ENCODE results near the gene CLK1. TPM values are rescaled to one million over a fixed set of nuclear protein-coding genes. Genes with fewer than 3 reads are reported as not detected.

CLK1 gene
- total RNA-seq, 2 experiments from 2014 or later, result 164 to 169 TPM

- ChIA-PET POLR2A (interaction anchor here (1.8 kb wide), 1 partner anchor 9 kb away, joined by 9 read pairs; the partner anchor contains the start of gene CLK1), CTCF (no interaction called here)
- H3K27ac Mint-ChIP-seq, result no peak overlapping the region
- H3K9me3 Mint-ChIP-seq, result no peaks in the 10 kb centered on the region
- H3K36me3 Mint-ChIP-seq (ENCODE audit: low read depth), result peaks cover 66% of the 10 kb centered on the region
- H3K27me3 Mint-ChIP-seq, result no peaks in the 10 kb centered on the region
- no peak for DNase-seq
- H3K4me1 Mint-ChIP-seq, result peaks cover 22% of the 10 kb centered on the region
- no peak overlapping the region for H3K4me3 Mint-ChIP-seq
Measured at GRCh38 chr2:200873560-200873959, 9.1 kb upstream of the CLK1 start.

- Mint-ChIP-seq H3K27me3 (no peaks in the 10 kb centered on the region), H3K36me3 (ENCODE audit: low read depth) (peaks cover 56% of the 10 kb centered on the region), H3K4me3 (no peak overlapping the region), H3K27ac (no peak overlapping the region), H3K9me3 (no peaks in the 10 kb centered on the region), H3K4me1 (peaks cover 31% of the 10 kb centered on the region)
- ChIA-PET POLR2A (interaction anchor here (1.4 to 5.6 kb wide), 3 partner anchors 9 to 18 kb away, joined by 4 to 32 read pairs (median 6); partner anchors contain the start of genes NIF3L1 and PPIL3), CTCF (no interaction called here)
- DNase-seq, result no peak
Measured at GRCh38 chr2:200871151-200871550, 6.7 kb upstream of the CLK1 start.

GRCh38 chr2:200869014-200869413 lies 4.6 kb upstream of the CLK1 start:
- Mint-ChIP-seq H3K36me3 (ENCODE audit: low read depth) (peaks cover 44% of the 10 kb centered on the region), H3K27me3 (no peaks in the 10 kb centered on the region), H3K4me3 (no peak overlapping the region), H3K9me3 (no peaks in the 10 kb centered on the region), H3K4me1 (peaks cover 43% of the 10 kb centered on the region), H3K27ac (peak overlapping the region; percentile 77)
- ChIA-PET CTCF (interaction anchor here (0.9 to 1.6 kb wide), 4 partner anchors 20 to 363 kb away, joined by 3 to 6 read pairs (median 5); partner anchors contain the start of genes NIF3L1 and PPIL3), POLR2A (interaction anchor here (0.9 to 5.6 kb wide), 8 partner anchors 10 to 314 kb away, joined by 3 to 32 read pairs (median 4); partner anchors contain the start of genes CASP10, NIF3L1 and PPIL3)
- DNase-seq, result no peak

GRCh38 chr2:200863782-200864175 lies 679 bp downstream of the CLK1 start:
- H3K27ac Mint-ChIP-seq, result peak overlapping the region; percentile 100
- peak; percentile 46 for DNase-seq
- H3K36me3 Mint-ChIP-seq (ENCODE audit: low read depth), result peaks cover 60% of the 10 kb centered on the region
- peak overlapping the region; percentile 94 for H3K4me3 Mint-ChIP-seq
- CTCF ChIA-PET, result interaction anchor here (1.0 to 1.8 kb wide), 8 partner anchors 24 to 369 kb away, joined by 3 to 16 read pairs (median 4); partner anchors contain the start of genes BZW1, NIF3L1 and PPIL3
- H3K9me3 Mint-ChIP-seq, result no peaks in the 10 kb centered on the region
- no peaks in the 10 kb centered on the region for H3K27me3 Mint-ChIP-seq
- peaks cover 52% of the 10 kb centered on the region for H3K4me1 Mint-ChIP-seq
- POLR2A ChIA-PET, result interaction anchor here (0.8 to 6.9 kb wide), 56 partner anchors 8 to 1402 kb away, joined by 3 to 199 read pairs (median 9); partner anchors contain the start of genes BZW1, CASP10, CASP8 and CFLAR

GRCh38 chr2:200862532-200863000 lies 1.9 kb downstream of the CLK1 start:
- ChIA-PET POLR2A (interaction anchor here (1.3 to 6.9 kb wide), 8 partner anchors 11 to 371 kb away, joined by 4 to 199 read pairs (median 28); partner anchors contain the start of genes BZW1, CFLAR, NIF3L1 and ORC2), CTCF (no interaction called here)
- no peaks in the 10 kb centered on the region for H3K9me3 Mint-ChIP-seq
- peaks cover 69% of the 10 kb centered on the region for H3K36me3 Mint-ChIP-seq (ENCODE audit: low read depth)
- H3K27ac Mint-ChIP-seq, result peak overlapping the region; percentile 100
- H3K27me3 Mint-ChIP-seq, result no peaks in the 10 kb centered on the region
- peaks cover 57% of the 10 kb centered on the region for H3K4me1 Mint-ChIP-seq
- peak overlapping the region; percentile 94 for H3K4me3 Mint-ChIP-seq
- peak; percentile 67 for DNase-seq

- POLR2A ChIA-PET, result interaction anchor here (0.6 to 6.9 kb wide), 7 partner anchors 9 to 261 kb away, joined by 3 to 199 read pairs (median 5); partner anchors contain the start of genes BZW1, NIF3L1 and PPIL3
- Mint-ChIP-seq H3K36me3 (ENCODE audit: low read depth) (peaks cover 78% of the 10 kb centered on the region), H3K27me3 (no peaks in the 10 kb centered on the region), H3K9me3 (no peaks in the 10 kb centered on the region), H3K4me1 (peaks cover 60% of the 10 kb centered on the region), H3K4me3 (peak overlapping the region; percentile 94), H3K27ac (peak overlapping the region; percentile 100)
- DNase-seq, result no peak
- CTCF ChIA-PET, result no interaction called here
Measured at GRCh38 chr2:200861617-200862155, 2.8 kb downstream of the CLK1 start.

GRCh38 chr2:200860092-200860795 lies 4.2 kb downstream of the CLK1 start:
- no peaks in the 10 kb centered on the region for H3K27me3 Mint-ChIP-seq
- ChIA-PET CTCF (no interaction called here), POLR2A (interaction anchor here (0.7 to 6.9 kb wide), 7 partner anchors 8 to 257 kb away, joined by 3 to 199 read pairs (median 5); partner anchors contain the start of genes NIF3L1 and PPIL3)
- peak overlapping the region; percentile 94 for H3K4me3 Mint-ChIP-seq
- H3K27ac Mint-ChIP-seq, result peak overlapping the region; percentile 74
- peaks cover 84% of the 10 kb centered on the region for H3K36me3 Mint-ChIP-seq (ENCODE audit: low read depth)
- no peaks in the 10 kb centered on the region for H3K9me3 Mint-ChIP-seq
- peaks cover 59% of the 10 kb centered on the region for H3K4me1 Mint-ChIP-seq
- DNase-seq, result no peak

- Mint-ChIP-seq H3K27me3 (no peaks in the 10 kb centered on the region), H3K27ac (no peak overlapping the region), H3K4me1 (peaks cover 50% of the 10 kb centered on the region), H3K4me3 (no peak overlapping the region), H3K36me3 (ENCODE audit: low read depth) (peaks cover 86% of the 10 kb centered on the region), H3K9me3 (no peaks in the 10 kb centered on the region)
- DNase-seq, result no peak
- ChIA-PET CTCF (no interaction called here), POLR2A (interaction anchor here (0.7 to 2.2 kb wide), 6 partner anchors 12 to 46 kb away, joined by 3 to 8 read pairs (median 6); partner anchors contain the start of genes BZW1, NIF3L1 and PPIL3)
Measured at GRCh38 chr2:200856806-200857205, 7.7 kb downstream of the CLK1 start.

- H3K4me1 Mint-ChIP-seq, result peaks cover 14% of the 10 kb centered on the region
- no peaks in the 10 kb centered on the region for H3K9me3 Mint-ChIP-seq
- ChIA-PET CTCF (interaction anchor here (1.0 kb wide), 1 partner anchor 48 kb away, joined by 3 read pairs; no protein-coding TSS in a partner anchor), POLR2A (interaction anchor here (1.1 to 3.0 kb wide), 4 partner anchors 9 to 38 kb away, joined by 3 to 19 read pairs (median 12); partner anchors contain the start of gene CLK1)
- H3K36me3 Mint-ChIP-seq (ENCODE audit: low read depth), result peaks cover 62% of the 10 kb centered on the region
- no peak overlapping the region for H3K27ac Mint-ChIP-seq
- no peak for DNase-seq
- no peaks in the 10 kb centered on the region for H3K27me3 Mint-ChIP-seq
- no peak overlapping the region for H3K4me3 Mint-ChIP-seq
Measured at GRCh38 chr2:200852605-200853004, 11.9 kb downstream of the CLK1 start.

GRCh38 chr2:200851398-200852248 lies 12.8 kb downstream of the CLK1 start:
- peaks cover 5% of the 10 kb centered on the region for H3K4me1 Mint-ChIP-seq
- H3K9me3 Mint-ChIP-seq, result no peaks in the 10 kb centered on the region
- H3K27me3 Mint-ChIP-seq, result no peaks in the 10 kb centered on the region
- H3K4me3 Mint-ChIP-seq, result no peak overlapping the region
- peaks cover 52% of the 10 kb centered on the region for H3K36me3 Mint-ChIP-seq (ENCODE audit: low read depth)
- CTCF ChIA-PET, result interaction anchor here (1.0 kb wide), 1 partner anchor 49 kb away, joined by 3 read pairs; no protein-coding TSS in a partner anchor
- H3K27ac Mint-ChIP-seq, result no peak overlapping the region
- DNase-seq, result no peak
- POLR2A ChIA-PET, result interaction anchor here (1.4 to 3.0 kb wide), 3 partner anchors 8 to 10 kb away, joined by 4 to 18 read pairs (median 5); no protein-coding TSS in a partner anchor

GRCh38 chr2:200850512-200851256 lies 13.8 kb downstream of the CLK1 start:
- Mint-ChIP-seq H3K4me3 (no peak overlapping the region), H3K4me1 (peaks cover 2% of the 10 kb centered on the region), H3K36me3 (ENCODE audit: low read depth) (peaks cover 48% of the 10 kb centered on the region), H3K27ac (no peak overlapping the region), H3K27me3 (no peaks in the 10 kb centered on the region), H3K9me3 (no peaks in the 10 kb centered on the region)
- DNase-seq, result no peak
- POLR2A ChIA-PET, result interaction anchor here (1.4 to 3.0 kb wide), 4 partner anchors 9 to 23 kb away, joined by 4 to 18 read pairs (median 11); partner anchors contain the start of gene CLK1
- CTCF ChIA-PET, result no interaction called here

Measured in activated CD4-positive, alpha-beta memory T cell treated with anti-CD3 and anti-CD28 coated beads, Interleukin-2, amount 10 ng/mL, durations not matched to agents 7 days and 5 days (primary cell).